ENCODE measurements around the gene TMEM236.
"Not testable (repeated sequence)": the region's sequence is repeated elsewhere in the genome, so short reads cannot be mapped to it uniquely, and the experiment has no call there.

- not testable (repeated sequence) for TF ChIP-seq POLR2A, CTCF (IDR thresholded peaks at IDR 0.05)
Observed at GRCh38 chr10:17722317-17723014, 29.5 kb upstream of the TMEM236 start.
